Urothelium cell line (cell line): ENCODE measurements around the gene PLTP.
"Not testable (repeated sequence)": the region's sequence is repeated elsewhere in the genome, so short reads cannot be mapped to it uniquely, and the experiment has no call there.

Experiments used
- DNase-seq: peaks from one replicate; pipeline ENCODE4 v3.0.0; 2011; ENCODE audit warnings: low spot score, mixed read lengths
- FAIRE-seq: peaks from 2 replicates; lab custom pipeline; 2011; peaks lifted over from hg19 to GRCh38; lab: Jason Lieb, UNC

The PLTP gene

DNA sequence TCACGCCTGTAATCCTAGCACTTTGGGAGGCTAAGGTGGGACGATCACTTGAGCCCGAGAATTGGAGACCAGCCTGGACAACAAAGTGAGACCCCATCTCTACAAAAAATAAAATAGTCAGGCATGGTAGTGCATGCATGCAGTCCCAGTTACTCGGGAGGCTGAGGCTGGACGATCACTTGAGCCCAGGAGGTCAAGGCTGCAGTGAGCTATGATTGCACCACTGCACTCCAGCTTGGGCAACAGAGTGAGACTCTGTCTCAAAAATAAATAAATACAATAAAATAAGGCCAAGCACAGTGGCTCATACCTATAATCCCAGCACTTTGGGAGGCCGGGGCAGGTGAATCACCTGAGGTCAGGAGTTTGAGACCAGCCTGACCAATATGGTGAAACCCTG lies 10.6 kb downstream of the PLTP start:
- not testable (repeated sequence) for DNase-seq, FAIRE-seq

DNA sequence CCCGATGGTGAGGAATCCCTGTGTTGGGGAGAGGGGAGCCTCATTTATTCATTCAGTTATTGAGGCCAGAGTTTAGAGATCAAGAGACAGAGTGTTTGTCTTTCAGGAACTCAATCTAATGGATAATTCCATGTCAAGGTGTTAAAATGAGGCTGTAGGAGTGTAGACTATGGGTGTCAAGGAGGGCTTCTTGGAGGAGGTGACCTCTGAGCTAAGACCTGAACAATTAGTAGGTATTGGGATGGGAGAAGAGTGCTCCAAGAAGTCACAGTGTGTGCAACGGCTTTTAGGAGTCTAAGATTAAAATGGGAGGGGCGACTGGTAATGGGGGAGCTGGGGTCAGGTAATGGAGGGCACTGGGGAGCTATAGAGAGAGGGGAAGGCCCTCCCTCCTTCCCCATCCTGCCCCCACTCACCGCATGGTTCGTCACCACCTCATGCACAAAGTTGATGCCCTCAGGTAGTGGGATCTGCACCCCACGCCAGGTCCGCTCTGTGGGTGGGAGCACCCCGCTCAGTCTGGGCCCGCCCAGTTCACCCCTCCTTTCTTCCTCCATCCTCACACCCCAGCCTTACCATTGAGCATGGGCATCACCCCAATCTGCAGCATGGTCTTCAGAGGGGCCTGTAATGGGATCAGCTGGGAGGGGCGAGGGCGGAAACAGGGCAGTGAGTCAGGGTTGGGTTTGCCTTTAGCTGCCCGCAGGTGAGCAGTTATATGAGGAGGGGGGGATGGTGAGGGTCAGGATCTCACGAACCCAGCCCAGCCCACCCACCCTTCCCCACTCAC lies 12.7 kb downstream of the PLTP start:
- no peak for FAIRE-seq

DNA sequence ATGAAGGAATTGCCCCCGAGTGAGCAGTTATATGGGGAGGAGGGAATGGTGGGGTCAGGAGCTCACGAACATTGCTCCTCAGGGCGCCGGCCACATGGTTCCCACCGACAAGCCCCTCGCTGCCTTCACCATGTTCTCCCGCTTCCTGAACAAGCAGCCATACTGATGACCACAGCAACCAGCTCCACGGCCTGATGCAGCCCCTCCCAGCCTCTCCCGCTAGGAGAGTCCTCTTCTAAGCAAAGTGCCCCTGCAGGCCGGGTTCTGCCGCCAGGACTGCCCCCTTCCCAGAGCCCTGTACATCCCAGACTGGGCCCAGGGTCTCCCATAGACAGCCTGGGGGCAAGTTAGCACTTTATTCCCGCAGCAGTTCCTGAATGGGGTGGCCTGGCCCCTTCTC lies 13.7 kb downstream of the PLTP start:
- FAIRE-seq (no peak), DNase-seq (no peak)

More for the DNA sequence above, 12.7 kb downstream of the PLTP start:
- no peak for DNase-seq

DNA sequence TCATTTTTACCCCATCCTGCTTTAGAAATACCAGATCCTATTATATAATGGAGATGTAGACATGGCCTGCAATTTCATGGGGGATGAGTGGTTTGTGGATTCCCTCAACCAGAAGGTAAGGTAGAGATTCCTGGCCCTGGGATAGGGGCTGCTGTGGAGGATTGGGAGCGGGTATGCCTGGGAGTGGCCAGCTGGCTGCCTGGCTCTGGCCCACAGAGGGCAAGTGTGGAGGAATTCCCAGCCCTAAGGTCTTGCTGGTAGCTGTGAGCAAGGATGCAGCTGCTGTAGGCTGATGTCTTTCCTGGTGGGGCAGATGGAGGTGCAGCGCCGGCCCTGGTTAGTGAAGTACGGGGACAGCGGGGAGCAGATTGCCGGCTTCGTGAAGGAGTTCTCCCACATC lies 14.3 kb downstream of the PLTP start:
- FAIRE-seq (no peak), DNase-seq (no peak)

DNA sequence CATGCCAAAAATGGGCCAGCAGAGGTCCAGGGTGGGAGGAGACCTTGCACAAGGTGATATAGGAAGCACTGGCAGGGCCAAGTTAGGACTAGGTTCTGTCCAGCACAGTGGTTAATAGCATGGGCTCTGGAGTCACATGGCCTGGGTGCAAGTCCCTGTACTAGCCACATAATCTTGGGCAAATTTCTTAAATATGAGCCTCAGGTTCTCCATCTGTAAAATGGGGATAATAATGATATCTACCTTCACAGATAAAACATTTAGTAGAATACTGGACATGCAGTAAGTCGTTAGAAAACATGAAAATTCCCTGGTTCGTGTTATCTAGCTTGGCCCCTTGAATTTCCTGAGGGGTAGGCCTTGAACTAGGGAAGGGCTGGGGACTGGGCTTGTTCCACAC lies 14.7 kb downstream of the PLTP start:
- FAIRE-seq (no peak), DNase-seq (no peak)

DNA sequence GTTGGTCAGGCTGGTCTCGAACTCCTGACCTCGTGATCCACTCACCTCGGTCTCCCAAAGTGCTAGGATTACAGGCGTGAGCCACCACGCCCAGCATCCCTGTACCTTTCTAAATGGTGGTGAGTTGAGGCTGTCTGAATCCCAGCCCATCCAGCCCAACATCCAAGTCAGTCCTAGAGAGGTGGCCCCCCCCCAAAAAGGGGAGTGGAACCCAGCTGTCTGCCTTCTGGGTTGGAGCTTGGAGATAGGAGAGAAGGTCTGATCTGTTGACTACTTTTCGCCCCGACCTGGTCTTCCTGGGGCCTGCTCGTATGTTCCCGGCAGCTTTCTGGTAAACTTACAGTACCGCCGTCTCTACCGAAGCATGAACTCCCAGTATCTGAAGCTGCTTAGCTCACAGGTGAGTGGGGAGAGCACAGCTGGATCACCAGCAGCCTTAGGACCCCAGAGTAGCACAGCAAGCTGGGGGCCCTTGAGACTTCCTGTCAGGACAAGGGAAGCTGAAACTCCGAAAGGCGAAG lies 15.3 kb downstream of the PLTP start:
- no peak for DNase-seq
- FAIRE-seq, result no peak

DNA sequence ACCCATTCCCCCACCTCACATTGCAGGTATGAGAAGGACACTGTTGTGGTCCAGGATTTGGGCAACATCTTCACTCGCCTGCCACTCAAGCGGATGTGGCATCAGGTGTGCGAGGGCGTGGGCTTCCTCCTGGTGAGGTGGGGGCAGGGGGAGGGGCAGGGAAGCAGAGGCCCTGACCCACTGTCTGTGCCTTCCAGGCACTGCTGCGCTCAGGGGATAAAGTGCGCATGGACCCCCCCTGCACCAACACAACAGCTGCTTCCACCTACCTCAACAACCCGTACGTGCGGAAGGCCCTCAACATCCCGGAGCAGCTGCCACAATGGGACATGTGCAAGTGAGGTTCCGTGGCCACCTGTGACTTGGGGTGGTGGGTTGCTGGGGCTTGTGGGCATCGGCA lies 17.2 kb downstream of the PLTP start:
- no peak for DNase-seq
- no peak for FAIRE-seq

DNA sequence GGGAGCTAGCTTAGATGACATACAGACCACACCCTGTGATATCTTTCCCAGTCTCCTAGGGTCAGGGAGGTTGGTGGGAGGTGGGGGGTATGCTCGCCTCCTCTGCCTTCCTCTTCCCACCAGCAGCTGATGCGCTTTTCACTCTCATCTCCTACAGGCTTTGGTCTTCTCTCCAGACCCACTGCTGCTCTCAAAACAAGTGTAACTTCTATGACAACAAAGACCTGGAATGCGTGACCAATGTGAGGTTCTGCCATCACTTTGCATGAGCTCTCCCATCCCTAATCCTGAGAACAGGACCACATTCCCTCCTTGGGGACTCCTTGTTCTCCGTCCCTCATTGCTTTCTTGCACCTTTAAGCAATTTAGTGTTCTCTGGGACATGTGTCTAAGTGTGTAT lies 18.1 kb downstream of the PLTP start:
- FAIRE-seq, result no peak
- DNase-seq, result no peak

DNA sequence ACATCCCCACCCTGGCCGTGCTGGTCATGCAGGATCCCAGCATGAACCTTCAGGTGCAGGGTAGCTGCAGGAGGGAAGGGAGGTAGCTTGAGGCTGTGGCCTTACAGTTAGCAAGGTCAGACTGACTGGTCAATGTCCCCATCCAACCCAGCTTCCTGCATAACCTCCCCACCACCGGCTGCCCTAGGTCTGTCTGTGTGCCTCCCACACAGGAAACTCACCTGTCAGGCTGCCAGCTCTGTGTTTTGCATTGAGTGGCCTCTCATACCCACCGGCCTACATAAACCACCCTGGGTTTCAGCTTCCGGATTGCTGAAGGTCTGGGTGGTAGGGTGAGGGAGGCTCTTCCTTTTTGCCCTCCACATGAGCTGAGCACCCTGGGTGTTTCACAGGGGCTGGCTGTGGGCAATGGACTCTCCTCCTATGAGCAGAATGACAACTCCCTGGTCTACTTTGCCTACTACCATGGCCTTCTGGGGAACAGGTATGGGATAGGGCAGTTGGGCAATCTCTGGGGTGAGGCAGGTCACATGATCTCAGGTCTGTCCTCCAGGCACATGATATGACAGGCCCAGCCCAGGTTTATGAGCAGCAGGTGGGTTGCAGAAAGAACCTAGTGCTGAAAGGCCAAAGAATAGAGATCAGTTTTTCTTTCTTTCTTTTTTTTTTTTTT lies 19.0 kb downstream of the PLTP start:
- no peak for FAIRE-seq
- DNase-seq, result no peak

DNA sequence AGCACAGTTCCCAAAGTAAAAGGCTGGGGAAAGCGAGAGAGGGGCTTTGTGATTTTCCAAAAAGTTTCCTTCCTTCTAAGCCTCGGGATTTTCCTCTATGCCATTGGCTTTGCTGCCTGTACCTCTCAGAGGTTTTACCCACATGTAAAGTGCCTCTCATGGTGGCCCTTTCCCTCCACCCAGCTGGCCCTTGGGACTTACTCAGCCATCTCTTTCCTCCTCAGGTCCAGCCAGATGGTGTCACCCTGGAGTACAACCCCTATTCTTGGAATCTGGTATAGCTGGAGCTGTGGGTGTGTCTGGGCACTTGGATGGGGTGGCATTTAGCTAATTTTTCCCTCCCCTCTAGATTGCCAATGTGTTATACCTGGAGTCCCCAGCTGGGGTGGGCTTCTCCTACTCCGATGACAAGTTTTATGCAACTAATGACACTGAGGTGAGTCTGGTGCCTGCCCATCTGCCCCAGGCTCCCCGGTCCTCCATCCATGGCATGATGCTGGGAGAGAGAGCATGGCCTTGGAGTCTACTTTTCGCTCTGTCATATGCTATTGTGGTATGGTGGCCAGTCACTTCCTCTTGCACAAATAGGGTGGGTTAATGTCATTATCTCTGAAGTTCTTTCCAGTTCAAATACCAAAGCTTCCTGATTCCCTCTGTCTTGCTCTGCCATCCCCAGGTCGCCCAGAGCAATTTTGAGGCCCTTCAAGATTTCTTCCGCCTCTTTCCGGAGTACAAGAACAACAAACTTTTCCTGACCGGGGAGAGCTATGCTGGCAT lies 19.7 kb downstream of the PLTP start:
- no peak for FAIRE-seq
- DNase-seq, result peak; percentile 63

DNA sequence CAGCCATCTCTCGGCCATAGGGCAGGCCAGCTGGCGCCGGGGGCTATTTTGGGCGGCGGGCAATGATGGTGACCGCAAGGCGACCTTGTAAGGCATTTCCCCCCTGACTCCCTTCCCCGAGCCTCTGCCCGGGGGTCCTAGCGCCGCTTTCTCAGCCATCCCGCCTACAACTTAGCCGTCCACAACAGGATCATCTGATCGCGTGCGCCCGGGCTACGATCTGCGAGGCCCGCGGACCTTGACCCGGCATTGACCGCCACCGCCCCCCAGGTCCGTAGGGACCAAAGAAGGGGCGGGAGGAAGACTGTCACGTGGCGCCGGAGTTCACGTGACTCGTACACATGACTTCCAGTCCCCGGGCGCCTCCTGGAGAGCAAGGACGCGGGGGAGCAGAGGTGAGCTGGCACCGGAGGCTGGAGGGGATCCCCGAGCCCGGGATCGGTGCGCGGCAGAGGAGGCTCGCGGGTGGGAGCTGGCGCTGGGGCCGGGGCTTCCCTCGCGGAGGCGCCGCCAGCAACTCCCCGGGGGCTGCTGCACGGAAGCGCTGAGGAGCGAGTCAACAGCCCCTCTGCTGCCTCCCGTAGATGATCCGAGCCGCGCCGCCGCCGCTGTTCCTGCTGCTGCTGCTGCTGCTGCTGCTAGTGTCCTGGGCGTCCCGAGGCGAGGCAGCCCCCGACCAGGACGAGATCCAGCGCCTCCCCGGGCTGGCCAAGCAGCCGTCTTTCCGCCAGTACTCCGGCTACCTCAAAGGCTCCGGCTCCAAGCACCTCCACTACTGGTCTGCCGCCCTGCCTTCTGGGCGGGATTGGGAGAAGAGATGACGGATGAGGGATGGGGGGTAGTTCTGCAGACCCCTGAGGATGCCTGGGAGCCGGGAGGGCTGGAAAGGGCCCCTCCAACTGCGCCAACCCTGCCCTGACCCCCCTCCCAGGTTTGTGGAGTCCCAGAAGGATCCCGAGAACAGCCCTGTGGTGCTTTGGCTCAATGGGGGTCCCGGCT lies 20.7 kb downstream of the PLTP start, which contains the start of the genes CTSA and NEURL2:
Gene CTSA, plus strand, starts transcription at position 351 of the 999 bp plus-strand sequence. Its CDS starts 234 bp downstream, at position 585.
Gene NEURL2, minus strand, starts transcription at position 224 of the 999 bp plus-strand sequence. Its CDS starts 217 bp downstream, at position 7.
- FAIRE-seq, result no peak
- DNase-seq, result peak; percentile 96

DNA sequence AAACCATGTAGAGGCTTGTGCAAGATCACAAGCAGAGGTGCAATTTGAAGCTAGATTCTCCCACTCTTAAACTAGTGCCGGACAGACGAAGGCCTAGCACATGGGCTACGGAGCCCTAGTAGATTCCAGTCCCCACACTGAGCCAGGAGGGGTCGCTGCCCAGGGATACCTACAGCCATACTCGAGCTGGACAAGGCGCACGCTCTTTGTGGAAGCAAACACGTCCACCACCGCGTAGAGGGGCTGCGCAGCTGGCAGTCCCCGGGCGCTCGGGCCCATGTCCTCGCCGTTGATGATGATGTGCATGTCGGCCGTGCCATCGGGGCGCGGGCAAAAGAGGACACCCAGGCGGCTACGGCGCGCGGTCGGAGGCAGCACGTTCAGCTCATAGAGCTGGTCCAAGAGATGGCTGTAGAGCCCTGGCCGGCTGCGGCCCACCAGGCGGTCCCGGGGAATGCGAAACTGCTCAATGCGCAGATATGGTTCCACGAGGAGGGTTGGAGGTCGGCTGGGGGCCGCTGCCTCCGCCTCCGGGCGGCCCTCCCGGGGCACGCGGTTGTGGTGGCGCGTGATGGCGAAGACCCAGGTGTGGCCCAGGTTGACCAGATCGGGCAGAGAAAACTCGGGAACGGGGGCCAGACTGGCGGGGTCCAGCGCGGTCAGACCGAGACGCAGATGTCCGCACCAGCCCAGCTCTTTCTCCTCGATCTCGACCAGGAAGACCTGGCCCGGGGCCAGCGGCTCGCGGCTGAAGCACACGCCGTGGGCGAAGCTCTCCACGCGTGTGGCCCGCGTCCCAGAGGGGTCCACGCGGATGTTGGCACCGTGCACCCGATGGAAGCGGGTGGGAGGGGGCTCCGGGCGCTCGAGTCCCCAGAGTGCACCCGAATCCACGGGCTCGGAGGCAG lies 21.6 kb downstream of the PLTP start:
- FAIRE-seq, result no peak
- peak; percentile 79 for DNase-seq

DNA sequence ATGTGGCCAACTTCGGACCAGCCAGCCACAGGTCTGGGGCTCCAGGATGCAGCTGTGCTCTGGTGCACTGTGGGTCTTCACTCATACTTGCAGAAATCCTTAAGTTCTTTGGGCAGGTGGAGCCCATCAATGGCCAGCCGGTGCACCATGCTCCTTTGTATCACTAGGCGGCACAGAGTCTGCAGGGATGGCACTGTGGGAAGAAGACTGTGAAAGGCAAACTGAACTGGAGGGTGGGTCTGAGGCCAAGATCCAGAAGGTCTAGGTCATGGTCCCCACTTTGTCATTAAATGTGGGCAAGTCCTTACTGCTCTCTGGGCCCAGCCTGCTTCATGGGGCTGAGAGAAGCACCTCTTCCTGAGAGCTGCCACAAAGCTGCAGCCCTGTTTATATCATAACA lies 23.3 kb downstream of the PLTP start:
- FAIRE-seq, result no peak

DNA sequence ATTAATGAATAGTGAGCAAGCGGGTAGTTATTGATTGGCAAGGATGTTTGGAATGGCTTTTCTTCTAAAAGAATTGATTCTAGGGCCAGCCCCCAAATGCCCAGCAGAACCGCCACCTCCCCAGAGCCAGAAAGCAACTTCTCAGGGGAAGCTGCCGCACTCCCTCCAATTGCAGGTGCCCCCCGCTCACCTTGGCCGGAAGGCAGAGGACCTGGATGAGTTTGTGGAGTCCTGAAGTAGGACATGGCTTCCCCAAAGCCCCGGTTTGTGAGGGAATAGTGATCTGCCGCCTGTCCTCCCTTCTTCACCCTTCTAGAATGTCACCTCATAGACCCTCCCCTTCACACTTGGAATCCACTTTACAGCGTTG lies 24.6 kb downstream of the PLTP start, which contains the start of gene SPATA25:
Gene SPATA25, minus strand, starts transcription at position 277 of the 370 bp plus-strand sequence. Its CDS starts 32 bp downstream, at position 245.
- no peak for DNase-seq
- FAIRE-seq, result no peak

More for the DNA sequence above, 23.3 kb downstream of the PLTP start:
- DNase-seq, result no peak

DNA sequence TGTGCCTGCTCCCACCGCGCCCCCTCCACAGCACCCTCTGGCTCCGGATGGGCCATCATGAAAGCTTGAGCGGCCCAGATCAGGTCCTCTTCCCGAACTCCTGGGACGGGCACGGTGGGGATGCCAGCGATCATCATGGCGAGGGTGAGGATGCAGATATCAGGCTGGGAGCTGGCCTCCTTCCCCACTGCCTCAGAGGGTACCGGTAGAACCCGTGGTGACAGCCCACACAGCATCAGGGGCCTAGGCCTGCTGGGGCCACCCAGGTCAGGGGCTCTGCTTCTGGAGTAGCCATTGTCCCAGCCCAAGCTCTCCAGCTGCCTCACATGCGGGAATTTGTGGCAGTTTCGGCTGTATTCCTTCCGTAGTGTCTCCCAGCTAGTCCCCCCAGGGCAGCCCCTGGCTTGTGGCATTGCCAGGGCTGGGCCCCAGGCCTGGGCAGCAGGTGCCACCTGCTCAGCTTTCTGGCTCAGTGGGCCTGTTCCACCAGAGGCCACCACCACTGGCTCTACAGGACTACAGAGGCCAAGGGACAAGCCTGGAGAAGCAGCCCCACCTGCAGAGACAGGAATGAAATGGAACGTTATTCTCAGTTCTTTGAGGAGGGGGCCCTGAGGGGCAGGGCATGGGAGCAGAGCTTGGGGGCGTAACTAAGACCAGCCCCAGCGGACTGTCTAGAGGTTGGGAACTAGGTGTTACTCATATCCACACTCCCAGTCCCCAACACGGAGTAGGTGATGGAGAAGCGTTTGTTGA lies 25.2 kb downstream of the PLTP start:
- DNase-seq (no peak), FAIRE-seq (no peak)

DNA sequence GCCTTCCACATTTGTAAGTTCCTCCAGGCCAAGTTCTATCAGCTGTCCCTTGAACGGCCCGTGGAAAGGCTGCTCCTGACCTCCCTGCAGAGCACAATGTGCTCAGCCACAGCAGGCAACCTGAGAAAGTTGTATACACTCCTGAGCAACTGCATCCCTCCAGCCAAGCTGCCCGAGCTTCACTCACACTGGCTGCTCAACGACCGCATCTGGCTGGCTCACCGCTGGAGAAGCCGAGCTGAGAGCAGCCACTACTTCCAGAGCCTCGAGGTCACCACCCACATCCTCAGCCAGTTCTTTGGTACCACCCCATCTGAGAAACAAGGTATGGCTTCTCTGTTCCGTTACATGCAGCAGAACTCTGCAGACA lies 28.9 kb downstream of the PLTP start:
- DNase-seq (no peak), FAIRE-seq (no peak)

DNA sequence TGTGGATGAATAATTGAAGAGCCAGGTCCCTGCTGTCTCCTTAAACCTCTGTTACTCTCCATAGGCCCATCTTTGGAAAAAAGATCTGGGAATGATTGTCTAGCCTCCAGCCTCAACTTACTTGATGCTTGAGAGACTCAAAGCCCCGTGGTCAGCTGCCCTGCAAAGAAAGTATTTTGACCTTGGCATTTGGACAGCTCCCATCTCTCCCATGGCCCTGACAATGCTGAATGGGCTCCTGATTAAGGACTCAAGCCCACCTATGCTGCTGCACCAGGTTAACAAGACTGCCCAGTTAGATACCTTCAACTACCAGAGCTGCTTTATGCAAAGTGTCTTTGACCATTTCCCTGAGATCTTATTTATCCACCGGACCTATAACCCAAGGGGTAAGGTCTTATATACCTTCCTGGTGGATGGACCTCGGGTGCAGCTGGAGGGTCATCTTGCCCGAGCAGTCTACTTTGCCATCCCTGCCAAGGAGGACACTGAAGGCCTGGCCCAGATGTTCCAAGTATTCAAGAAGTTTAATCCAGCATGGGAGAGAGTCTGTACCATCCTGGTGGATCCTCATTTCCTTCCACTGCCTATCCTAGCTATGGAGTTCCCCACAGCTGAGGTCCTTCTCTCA lies 29.4 kb downstream of the PLTP start:
- FAIRE-seq (no peak), DNase-seq (no peak)
